ENCODE data around the gene CLDN9. TPM values are rescaled to one million over a fixed set of nuclear protein-coding genes. Genes with fewer than 3 reads are reported as not detected.

Gene CLDN9
- polyA plus RNA-seq, 1 donor from 2014 or later, result not detected

- Histone ChIP-seq H3F3A (ENCODE audit: insufficient read depth, low read length, poor library complexity, severe bottlenecking) (no peaks in the 10 kb centered on the region), H3K27ac (ENCODE audit: low read length) (no peak overlapping the region), H3K4me2 (ENCODE audit: low read length) (no peak overlapping the region), H3K36me3 (ENCODE audit: insufficient read depth, low read length) (no peaks in the 10 kb centered on the region), H3K4me3 (ENCODE audit: low read length) (no peak overlapping the region), H3K9me2 (ENCODE audit: insufficient read depth, low read length) (no peaks in the 10 kb centered on the region), H2AFZ (ENCODE audit: low read depth, low read length) (no peak overlapping the region), H4K20me1 (ENCODE audit: insufficient read depth) (no peaks in the 10 kb centered on the region), H3K79me2 (replicated peaks; ENCODE audit: insufficient read depth, low read length) (no peaks in the 10 kb centered on the region), H3K27me3 (ENCODE audit: insufficient read depth, low read depth, low read length) (peaks cover 16% of the 10 kb centered on the region), H3K9me3 (ENCODE audit: low read length) (no peaks in the 10 kb centered on the region), H3K9ac (ENCODE audit: low read length) (no peak overlapping the region)
- TF ChIP-seq EZH2 (IDR thresholded peaks at IDR 0.05; ENCODE audit: borderline replicate concordance, insufficient read depth, low read length, poor library complexity, severe bottlenecking), result no peak
Observed at GRCh38 chr16:3001316-3001715, 11.4 kb upstream of the CLDN9 start.

GRCh38 chr16:3003582-3004270 lies 9.0 kb upstream of the CLDN9 start:
- Histone ChIP-seq H3K9me3 (ENCODE audit: low read length) (no peaks in the 10 kb centered on the region), H3K4me2 (ENCODE audit: low read length) (no peak overlapping the region), H3K27ac (ENCODE audit: low read length) (no peak overlapping the region), H2AFZ (ENCODE audit: low read depth, low read length) (no peak overlapping the region), H3K9me2 (ENCODE audit: insufficient read depth, low read length) (no peaks in the 10 kb centered on the region), H3K9ac (ENCODE audit: low read length) (no peak overlapping the region), H4K20me1 (ENCODE audit: insufficient read depth) (no peaks in the 10 kb centered on the region), H3K27me3 (ENCODE audit: insufficient read depth, low read depth, low read length) (peaks cover 40% of the 10 kb centered on the region), H3K36me3 (ENCODE audit: insufficient read depth, low read length) (no peaks in the 10 kb centered on the region), H3K4me3 (ENCODE audit: low read length) (peak overlapping the region; percentile 50), H3K79me2 (replicated peaks; ENCODE audit: insufficient read depth, low read length) (no peaks in the 10 kb centered on the region), H3F3A (ENCODE audit: insufficient read depth, low read length, poor library complexity, severe bottlenecking) (no peaks in the 10 kb centered on the region)
- TF ChIP-seq SMC3 (conservative IDR thresholded peaks at IDR 0.05; ENCODE audit: poor library complexity) (peak; percentile 71), POLR2AphosphoS5 (IDR thresholded peaks at IDR 0.05) (peak; percentile 24), TAF1 (IDR thresholded peaks at IDR 0.05; ENCODE audit: low read depth) (no peak), MXI1 (conservative IDR thresholded peaks at IDR 0.05; ENCODE audit: poor library complexity, severe bottlenecking) (peak; percentile 32), EP300 (conservative IDR thresholded peaks at IDR 0.05; ENCODE audit: poor library complexity, severe bottlenecking) (peak; percentile 73), EZH2 (IDR thresholded peaks at IDR 0.05; ENCODE audit: borderline replicate concordance, insufficient read depth, low read length, poor library complexity, severe bottlenecking) (no peak), RAD21 (conservative IDR thresholded peaks at IDR 0.05) (peak; percentile 75), REST (IDR thresholded peaks at IDR 0.05; ENCODE audit: borderline replicate concordance) (no peak)
- TF ChIP-seq, protein P1, sequence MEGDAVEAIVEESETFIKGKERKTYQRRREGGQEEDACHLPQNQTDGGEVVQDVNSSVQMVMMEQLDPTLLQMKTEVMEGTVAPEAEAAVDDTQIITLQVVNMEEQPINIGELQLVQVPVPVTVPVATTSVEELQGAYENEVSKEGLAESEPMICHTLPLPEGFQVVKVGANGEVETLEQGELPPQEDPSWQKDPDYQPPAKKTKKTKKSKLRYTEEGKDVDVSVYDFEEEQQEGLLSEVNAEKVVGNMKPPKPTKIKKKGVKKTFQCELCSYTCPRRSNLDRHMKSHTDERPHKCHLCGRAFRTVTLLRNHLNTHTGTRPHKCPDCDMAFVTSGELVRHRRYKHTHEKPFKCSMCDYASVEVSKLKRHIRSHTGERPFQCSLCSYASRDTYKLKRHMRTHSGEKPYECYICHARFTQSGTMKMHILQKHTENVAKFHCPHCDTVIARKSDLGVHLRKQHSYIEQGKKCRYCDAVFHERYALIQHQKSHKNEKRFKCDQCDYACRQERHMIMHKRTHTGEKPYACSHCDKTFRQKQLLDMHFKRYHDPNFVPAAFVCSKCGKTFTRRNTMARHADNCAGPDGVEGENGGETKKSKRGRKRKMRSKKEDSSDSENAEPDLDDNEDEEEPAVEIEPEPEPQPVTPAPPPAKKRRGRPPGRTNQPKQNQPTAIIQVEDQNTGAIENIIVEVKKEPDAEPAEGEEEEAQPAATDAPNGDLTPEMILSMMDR (IDR thresholded peaks at IDR 0.05; ENCODE audit: poor library complexity, severe bottlenecking), result peak; percentile 79

Data from neural cell (in vitro differentiated cells).